Adrenal gland (tissue), 12 donors: ENCODE results near the gene MAN1B1. TPM values are rescaled to one million over a fixed set of nuclear protein-coding genes. Genes with fewer than 3 reads are reported as not detected.

Experiments used
- DNase-seq, 7 donors: peaks; one replicate each; pipeline ENCODE4 v3.0.0-alpha.2; 2019 to 2020
- H3K27ac ChIP-seq, 5 donors: fragments of 200-600 bp; sonication (generic) in 4 of 5; 1 replicate in 3 of 5; 2 replicates in 2 of 5; pipeline versions ENCODE4 v1.5.1 to v1.8.0; 2016 to 2020; ENCODE audit warnings: mild to moderate bottlenecking in 1 of 5
- H3K27me3 ChIP-seq: fragments of 200-600 bp; 2 replicates; pipeline ENCODE4 v1.8.0; 2021
- H3K36me3 ChIP-seq, 2 donors: fragments of 200-600 bp; replicated peaks in 1 of 2; 1 replicate in 1 of 2; 2 replicates in 1 of 2; pipeline versions ENCODE4 v1.5.1 to v1.8.0; 2018 to 2022
- H3K4me1 ChIP-seq, 2 donors: fragments of 200-600 bp; replicated peaks in 1 of 2; 1 replicate in 1 of 2; 2 replicates in 1 of 2; pipeline versions ENCODE4 v1.5.1 to v1.8.0; 2018 to 2021
- H3K4me3 ChIP-seq, 4 donors: fragments of 200-600 bp; sonication (generic) in 3 of 4; one replicate each; pipeline ENCODE4 v1.5.1; 2016 to 2018
- H3K9me3 ChIP-seq, 3 donors: fragments of 200-600 bp; sonication (generic) in 1 of 3; replicated peaks in 1 of 3; 1 replicate in 2 of 3; 2 replicates in 1 of 3; pipeline versions ENCODE4 v1.5.1 to v1.8.0; 2016 to 2021
- CTCF ChIP-seq, 6 experiments: fragments of 450-650 bp in 4 of 6; fragments of 200-600 bp in 2 of 6; sonication (generic) in 1 of 6; IDR thresholded peaks; 1 replicate in 5 of 6; 2 replicates in 1 of 6; pipeline versions ENCODE4 v1.5.1 to v1.8.0; 2016 to 2021; ENCODE audit warnings: antibody characterized with exemption in 6 of 6, mild to moderate bottlenecking in 2 of 6, moderate library complexity in 1 of 6
- POLR2A ChIP-seq, 2 donors: fragments of 450-650 bp; IDR thresholded peaks; one replicate each; pipeline ENCODE4 v1.6.1; 2017; ENCODE audit warnings: antibody characterized with exemption in 2 of 2, mild to moderate bottlenecking in 2 of 2, moderate library complexity in 1 of 2
- whole genome bisulfite sequencing, 4 donors: extraction: QIAGEN DNeasy Blood & Tissue Kit in 2 of 4; methylation state at CpG; one replicate each; pipeline versions ENCODE4 v1.1.5 to v1.1.7; 2013 to 2017; 5-methylcytosine and 5-hydroxymethylcytosine counted together
- intact Hi-C, 2 donors: fragments of 100-400 bp; cut with DNase I; formaldehyde crosslinking; loops; one replicate each; pipeline versions ENCODE4 v1.14.1 to v1.15.0; 2022 to 2023
- polyA plus RNA-seq, 3 donors: library from polyadenylated mRNA; stranded (reverse); fragments of 200-250 nt in 2 of 3; fragments of 350-450 nt in 1 of 3; fragmentation: Illumina TruSeq in 1 of 3; extraction: RNeasy Lipid Tissue Mini Kit (QIAGEN cat#74804) in 1 of 3; gene quantifications; one replicate each; pipeline ENCODE4 v1.2.3, GENCODE V29; 2013 to 2014
- total RNA-seq, 9 donors: library from RNA; depleted of rRNA in 4 of 9; stranded (reverse); fragments of >200 nt in 4 of 9; fragments of 120-200 nt in 1 of 9; fragmentation: NEBNext Ultra II Directional in 1 of 9; extraction: Animal tissue kit (Norgen Biotek cat#: 25700) in 1 of 9; gene quantifications; one replicate each; pipeline versions ENCODE4 v1.1.0 to v1.2.4, GENCODE V29; 2013 to 2023
- donor health status: healthy with polysubstance abuse.
- donor health status: Bipolar disorder and iron deficiency.
- donor health status: DM: yes; HTN: yes; CAD: no.
- donor health status: DM: no; HTN: no; CAD: no.
- donor health status: DM: no; HTN: no; CAD: no.
- donor health status: DM: yes; HTN: yes; CAD: no.

Gene MAN1B1
- total and polyA plus RNA-seq, 12 donors = 44.4 to 138 (median 67.9) TPM

GRCh38 chr9:137068539-137069507 lies 18.0 kb upstream of the MAN1B1 start:
- Histone ChIP-seq H3K9me3 (no peaks in the 10 kb centered on the region), H3K27me3 (peaks cover 12% of the 10 kb centered on the region), H3K4me3 (no peak overlapping the region), H3K36me3 (no peaks in the 10 kb centered on the region), H3K4me1 (peaks cover 0 to 8% of the 10 kb centered on the region in 2 donors), H3K27ac (no peak overlapping the region)
- no peak for DNase-seq
- intact Hi-C loops = no loop called here
- no peak for TF ChIP-seq CTCF (IDR thresholded peaks at IDR 0.05)
- TF ChIP-seq POLR2A (IDR thresholded peaks at IDR 0.05) = no peak
- 82 to 95% (median 88%) methylated on average over 5 to 17 of the region's 17 CpGs for WGBS, 4 donors

- DNase-seq = no peak
- H3K27ac ChIP-seq = no peak overlapping the region
- H3K36me3 ChIP-seq = no peaks in the 10 kb centered on the region
- TF ChIP-seq POLR2A (IDR thresholded peaks at IDR 0.05) (no peak), CTCF (IDR thresholded peaks at IDR 0.05) (no peak)
- peak overlapping the region in 1 of 4 donors; percentile 55 for H3K4me3 ChIP-seq
- no peaks in the 10 kb centered on the region for H3K9me3 ChIP-seq
- H3K4me1 ChIP-seq = peaks cover 0 to 8% of the 10 kb centered on the region in 2 donors
- peaks cover 12% of the 10 kb centered on the region for H3K27me3 ChIP-seq
- 0 to 20% (median 5%) methylated on average over 2 to 48 of the region's 52 CpGs for WGBS, 4 donors
- intact Hi-C loops = no loop called here
Measured at GRCh38 chr9:137069508-137070091, 17.2 kb upstream of the MAN1B1 start.

DNA sequence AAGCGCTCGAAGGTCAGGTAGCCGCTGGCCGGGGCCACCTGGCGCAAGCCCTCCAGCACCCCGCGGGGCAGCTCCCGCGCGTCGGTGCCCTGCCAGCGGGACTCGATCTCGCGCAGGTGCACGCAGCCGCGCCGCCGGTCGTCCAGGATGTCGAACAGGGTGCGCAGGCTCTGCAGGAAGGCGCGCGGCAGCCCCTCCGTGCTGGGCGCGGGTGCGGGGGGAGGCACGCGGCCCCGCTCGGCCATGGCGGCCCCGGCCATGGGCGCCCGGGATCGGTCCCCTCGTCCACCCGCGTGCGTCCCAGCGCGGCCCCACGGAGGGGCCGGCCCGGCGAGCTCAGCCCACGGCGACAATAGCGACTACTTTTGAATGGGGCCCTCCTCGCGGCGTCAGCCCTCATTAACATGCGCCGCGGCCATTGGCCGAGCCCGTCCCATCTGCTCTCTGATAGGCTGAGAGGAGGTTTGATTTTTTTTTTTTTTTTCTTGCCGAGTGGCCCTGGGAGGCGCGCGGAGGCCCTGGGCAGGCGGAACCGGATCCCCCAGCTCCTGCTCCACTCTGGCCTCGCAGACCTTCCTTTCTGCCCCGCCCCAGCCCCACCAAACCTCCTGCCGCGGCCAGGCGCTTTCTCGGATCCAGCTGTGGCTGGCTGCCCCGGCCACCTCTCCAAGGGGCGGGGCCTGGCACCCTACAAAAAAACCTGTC lies 16.4 kb upstream of the MAN1B1 start, which contains the start of gene SAPCD2:
Gene SAPCD2 (minus strand): TSS at position 357 of the 705 bp plus-strand sequence. CDS start 97 bp downstream, at position 260.
- Histone ChIP-seq H3K27ac (peak within 1 kb of the TSS in 2 of 5 donors; percentile 55 to 61), H3K36me3 (no peaks in the 10 kb centered on the region), H3K9me3 (no peaks in the 10 kb centered on the region), H3K27me3 (peaks cover 12% of the 10 kb centered on the region), H3K4me1 (peaks cover 0 to 8% of the 10 kb centered on the region in 2 donors), H3K4me3 (peak within 1 kb of the TSS in 1 of 4 donors; percentile 55)
- DNase-seq = peak; percentile 82 to 94 (median 88)
- intact Hi-C loops = no loop called here
- TF ChIP-seq POLR2A (IDR thresholded peaks at IDR 0.05) (no peak), CTCF (IDR thresholded peaks at IDR 0.05) (no peak)
- WGBS, 4 donors = 0 to 1% (median 1%) methylated on average over 19 to 74 of the region's 74 CpGs

DNA sequence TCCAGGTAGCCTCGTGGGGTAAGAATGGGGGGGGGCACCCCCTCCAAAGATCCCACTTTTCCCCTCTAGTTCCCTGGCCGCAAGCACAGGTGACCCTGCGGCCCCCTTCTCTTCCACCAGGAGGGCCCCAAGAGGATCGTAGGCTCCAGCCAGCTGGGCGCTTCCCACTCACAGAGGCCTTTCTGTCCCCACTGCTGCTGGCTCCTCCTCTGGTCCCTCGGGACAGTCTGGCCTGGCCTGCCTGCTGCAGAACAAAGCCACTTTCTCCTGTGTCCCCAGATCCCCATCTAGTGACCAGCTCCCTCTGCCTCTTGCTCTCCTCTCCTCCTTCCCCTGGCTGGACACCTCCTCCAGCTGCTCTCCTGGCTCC lies 15.9 kb upstream of the MAN1B1 start:
- DNase-seq = peak in 2 of 7 donors; percentile 38 to 81
- H3K27me3 ChIP-seq = peaks cover 12% of the 10 kb centered on the region
- peaks cover 0 to 8% of the 10 kb centered on the region in 2 donors for H3K4me1 ChIP-seq
- intact Hi-C loops = no loop called here
- peak overlapping the region in 1 of 4 donors; percentile 55 for H3K4me3 ChIP-seq
- H3K36me3 ChIP-seq = no peaks in the 10 kb centered on the region
- H3K27ac ChIP-seq = peak overlapping the region in 2 of 5 donors; percentile 55 to 61
- 13 to 28% (median 23%) methylated on average over 1 to 6 of the region's 6 CpGs for WGBS, 4 donors
- no peaks in the 10 kb centered on the region for H3K9me3 ChIP-seq
- TF ChIP-seq POLR2A (IDR thresholded peaks at IDR 0.05) (no peak), CTCF (IDR thresholded peaks at IDR 0.05) (peak in 3 of 6 experiments; percentile 4 to 20 (median 14))
